B cell (primary cell): ENCODE measurements around the gene LRRC47. TPM values are rescaled to one million over a fixed set of nuclear protein-coding genes. Genes with fewer than 3 reads are reported as not detected.

Experiments
- ATAC-seq: fragments of 200-7000 bp; cut with Tn5 transposase; one replicate; pipeline ENCODE4 v1.10.0; 2021; ENCODE audit warnings: low read depth, mild to moderate bottlenecking, moderate number of reproducible peaks, moderate library complexity
- CTCF ChIA-PET: fragments of 350-600 bp; sonication (Branson Sonifier 250); formaldehyde crosslinking; loops from one replicate; lab custom pipeline; 2021; ENCODE audit warnings: antibody characterized with exemption, inconsistent platforms; lab: Charles Lee
- POLR2A ChIA-PET: fragments of 350-600 bp; sonication (Branson Sonifier 250); formaldehyde crosslinking; loops from one replicate; lab custom pipeline; 2021; ENCODE audit warnings: antibody characterized with exemption; lab: Charles Lee
- DNase-seq: peaks from one replicate; pipeline ENCODE4 v3.0.0; 2013
- H2AFZ ChIP-seq: 2 replicates; pipeline ENCODE4 v1.6.1; 2012; ENCODE audit warnings: mild to moderate bottlenecking, low read depth, low read length; ENCODE audit not compliant: insufficient read depth, poor library complexity, severe bottlenecking
- H3K27ac ChIP-seq, 2 donors: 1 replicate in 1 of 2; 2 replicates in 1 of 2; pipeline ENCODE4 v1.5.1; 2012 to 2013; ENCODE audit warnings: low read length in 2 of 2, mild to moderate bottlenecking in 2 of 2, moderate library complexity in 1 of 2
- H3K27me3 ChIP-seq, 4 experiments: fragments of 200-600 bp in 1 of 4; sonication (generic) in 1 of 4; replicated peaks in 1 of 4; 1 replicate in 2 of 4; 2 replicates in 2 of 4; pipeline versions ENCODE4 v1.6.1 to v1.7.0; 2013 to 2016; ENCODE audit warnings: low read length in 3 of 4, mild to moderate bottlenecking in 2 of 4, mixed read lengths in 1 of 4, moderate library complexity in 1 of 4; ENCODE audit not compliant: insufficient read depth in 4 of 4, control insufficient read depth in 3 of 4; ENCODE audit errors: control extremely low read depth in 1 of 4
- H3K36me3 ChIP-seq, 2 experiments: replicated peaks in 1 of 2; 1 replicate in 1 of 2; 2 replicates in 1 of 2; pipeline versions ENCODE4 v1.6.1 to v1.7.1; 2013; ENCODE audit warnings: low read length in 1 of 2; ENCODE audit not compliant: insufficient read depth in 2 of 2, control insufficient read depth in 1 of 2; ENCODE audit errors: control extremely low read depth in 1 of 2, extremely low read depth in 1 of 2
- H3K4me1 ChIP-seq, 2 donors: fragments of 200-600 bp in 1 of 2; sonication (generic) in 1 of 2; 1 replicate in 1 of 2; 2 replicates in 1 of 2; pipeline versions ENCODE4 v1.5.1 to v1.6.1; 2013 to 2017; ENCODE audit warnings: low read length in 2 of 2; ENCODE audit not compliant: control insufficient read depth in 2 of 2, insufficient read depth in 2 of 2
- H3K4me2 ChIP-seq: replicated peaks from 2 replicates; pipeline ENCODE3; 2012; ENCODE audit warnings: mild to moderate bottlenecking, low read depth, low read length; ENCODE audit not compliant: poor library complexity, severe bottlenecking
- H3K4me3 ChIP-seq, 5 experiments: fragments of 200-600 bp in 1 of 5; sonication (generic) in 1 of 5; 1 replicate in 3 of 5; 2 replicates in 2 of 5; pipeline versions ENCODE4 v1.5.1 to v1.7.0; 2011 to 2016; ENCODE audit warnings: low read length in 4 of 5, mild to moderate bottlenecking in 4 of 5, low read depth in 2 of 5, control low read depth in 1 of 5, moderate library complexity in 1 of 5; ENCODE audit not compliant: insufficient read depth in 1 of 5; ENCODE audit errors: control extremely low read depth in 1 of 5, extremely low read depth in 1 of 5
- H3K79me2 ChIP-seq: fragments of 200-600 bp; sonication (generic); one replicate; pipeline ENCODE4 v1.6.0; 2016; ENCODE audit warnings: low read length; ENCODE audit not compliant: control insufficient read depth, insufficient read depth
- H3K9ac ChIP-seq: fragments of 200-600 bp; sonication (generic); 2 replicates; pipeline ENCODE4 v1.6.1; 2017; ENCODE audit warnings: mild to moderate bottlenecking, low read length, moderate library complexity
- H3K9me3 ChIP-seq, 3 donors: one replicate each; pipeline versions ENCODE4 v1.6.1 to v1.7.1; 2013; ENCODE audit warnings: low read length in 2 of 3; ENCODE audit not compliant: control insufficient read depth in 2 of 3, insufficient read depth in 1 of 3; ENCODE audit errors: control extremely low read depth in 1 of 3
- H4K20me1 ChIP-seq: 2 replicates; pipeline ENCODE4 v1.6.0; 2012; ENCODE audit warnings: mild to moderate bottlenecking, low read length; ENCODE audit not compliant: insufficient read depth, control insufficient read depth, poor library complexity, severe bottlenecking
- H3K27ac Mint-ChIP-seq: one replicate; pipeline ENCODE4 v1.8.0; 2021; ENCODE audit warnings: mixed read lengths
- H3K27me3 Mint-ChIP-seq: one replicate; pipeline ENCODE4 v1.8.0; 2021; ENCODE audit warnings: mixed read lengths
- H3K4me1 Mint-ChIP-seq: one replicate; pipeline ENCODE4 v1.8.0; 2021; ENCODE audit warnings: mixed read lengths
- H3K4me3 Mint-ChIP-seq: one replicate; pipeline ENCODE4 v1.8.0; 2021; ENCODE audit warnings: mixed read lengths
- H3K9me3 Mint-ChIP-seq: one replicate; pipeline ENCODE4 v1.8.0; 2022; ENCODE audit warnings: mixed read lengths; ENCODE audit not compliant: insufficient read depth
- CTCF ChIP-seq: fragments of 200-600 bp; IDR thresholded peaks from one replicate; pipeline ENCODE4 v1.8.0; 2022; ENCODE audit warnings: antibody characterized with exemption, mild to moderate bottlenecking
- EZH2 ChIP-seq: IDR thresholded peaks from 2 replicates; pipeline ENCODE4 v1.6.1; 2012; ENCODE audit warnings: borderline replicate concordance, low read depth, mild to moderate bottlenecking, moderate library complexity, low read length; ENCODE audit not compliant: insufficient read depth, poor library complexity, severe bottlenecking
- WGBS: methylation state at CpG from one replicate; pipeline ENCODE4 v1.1.5; 2013; ENCODE audit warnings: missing lambda C conversion rate; ENCODE audit not compliant: insufficient coverage; 5-methylcytosine and 5-hydroxymethylcytosine counted together
- intact Hi-C: fragments of 100-400 bp; cut with micrococcal nuclease; formaldehyde crosslinking; loops from one replicate; pipeline ENCODE4 v1.10.0; 2022
- polyA plus RNA-seq: library from polyadenylated mRNA; depleted of rRNA; stranded (reverse); fragments of >200 nt; gene quantifications from 2 replicates; pipeline ENCODE4 v1.2.3, GENCODE V29; 2012
- total RNA-seq, 2 donors: library from RNA; stranded (reverse); fragments of 120-200 nt in 1 of 2; gene quantifications; 1 replicate in 1 of 2; 2 replicates in 1 of 2; pipeline versions ENCODE4 v1.2.3 to v1.2.4, GENCODE V29; 2013 to 2022

The LRRC47 gene
- total and polyA plus RNA-seq, 2 donors (not counting 1 experiment from before 2014, with no cell fraction given), result 16.7 to 48.2 TPM

GRCh38 chr1:3744646-3745045, 51.7 kb downstream of the LRRC47 start:
- H3K9me3 Mint-ChIP-seq, result no peaks in the 10 kb centered on the region
- no peaks in the 10 kb centered on the region for H3K79me2 ChIP-seq
- H3K4me1 ChIP-seq, result peaks cover 9 to 18% of the 10 kb centered on the region in 2 donors
- no peak overlapping the region for H3K4me2 ChIP-seq
- peaks cover 0 to 12% of the 10 kb centered on the region in 2 experiments for H3K36me3 ChIP-seq
- H4K20me1 ChIP-seq, result no peaks in the 10 kb centered on the region
- no peaks in the 10 kb centered on the region for H3K27me3 Mint-ChIP-seq
- no peak overlapping the region for H3K27ac Mint-ChIP-seq
- WGBS, result 95% methylated on average over 10 of the region's 10 CpGs
- H3K4me3 Mint-ChIP-seq, result no peak overlapping the region
- CTCF ChIA-PET, result interaction anchor here (1.1 kb wide), 1 partner anchor 57 kb away, joined by 4 read pairs; no protein-coding TSS in a partner anchor
- H3K4me3 ChIP-seq, result no peak overlapping the region
- no peaks in the 10 kb centered on the region for H3K9me3 ChIP-seq
- peaks cover 27% of the 10 kb centered on the region for H3K4me1 Mint-ChIP-seq
- POLR2A ChIA-PET, result no interaction called here
- H3K27ac ChIP-seq, result no peak overlapping the region
- intact Hi-C loops, result no loop called here
- H3K27me3 ChIP-seq, result no peaks in the 10 kb centered on the region
- no peak for ATAC-seq
- H2AFZ ChIP-seq, result no peak overlapping the region
- H3K9ac ChIP-seq, result no peak overlapping the region
- TF ChIP-seq EZH2, result no peak
- TF ChIP-seq CTCF, result no peak
- DNase-seq, result no peak

- 98% methylated on average over 10 of the region's 12 CpGs for WGBS
- CTCF ChIA-PET, result no interaction called here
Observed at GRCh38 chr1:3743826-3744225, 52.5 kb downstream of the LRRC47 start.

More at GRCh38 chr1:3743826-3744225, 52.5 kb downstream of the LRRC47 start:
- TF ChIP-seq EZH2 (no peak), CTCF (no peak)
- H3K36me3 ChIP-seq, result peaks cover 0 to 18% of the 10 kb centered on the region in 2 experiments
- Mint-ChIP-seq H3K9me3 (no peaks in the 10 kb centered on the region), H3K27ac (no peak overlapping the region), H3K27me3 (no peaks in the 10 kb centered on the region), H3K4me3 (no peak overlapping the region), H3K4me1 (peaks cover 27% of the 10 kb centered on the region)
- no peak overlapping the region for H3K4me2 ChIP-seq
- no peaks in the 10 kb centered on the region for H3K79me2 ChIP-seq
- H4K20me1 ChIP-seq, result no peaks in the 10 kb centered on the region
- H3K27me3 ChIP-seq, result no peaks in the 10 kb centered on the region
- H3K4me1 ChIP-seq, result peaks cover 9 to 18% of the 10 kb centered on the region in 2 donors
- DNase-seq, result no peak
- H2AFZ ChIP-seq, result no peak overlapping the region
- no peak overlapping the region for H3K27ac ChIP-seq
- no peaks in the 10 kb centered on the region for H3K9me3 ChIP-seq
- H3K4me3 ChIP-seq, result no peak overlapping the region
- POLR2A ChIA-PET, result interaction anchor here (0.6 kb wide), 1 partner anchor 78 kb away, joined by 3 read pairs; no protein-coding TSS in a partner anchor
- intact Hi-C loops, result no loop called here
- no peak overlapping the region for H3K9ac ChIP-seq
- no peak for ATAC-seq
